Anterior cingulate cortex (tissue), 58 donors: Measurements from ENCODE around the gene HMCN2.

Source experiments
- DNase-seq, 58 donors: peaks; one replicate each; lab custom pipeline; 2025; lab: John Stamatoyannopoulos, UW

The HMCN2 gene

GRCh38 chr9:130380920-130381469 lies 115.4 kb downstream of the HMCN2 start:
- no peak for DNase-seq

- no peak for DNase-seq
Measured at GRCh38 chr9:130381660-130382059, 116.1 kb downstream of the HMCN2 start.

GRCh38 chr9:130382096-130382495 lies 116.5 kb downstream of the HMCN2 start:
- no peak for DNase-seq

DNA sequence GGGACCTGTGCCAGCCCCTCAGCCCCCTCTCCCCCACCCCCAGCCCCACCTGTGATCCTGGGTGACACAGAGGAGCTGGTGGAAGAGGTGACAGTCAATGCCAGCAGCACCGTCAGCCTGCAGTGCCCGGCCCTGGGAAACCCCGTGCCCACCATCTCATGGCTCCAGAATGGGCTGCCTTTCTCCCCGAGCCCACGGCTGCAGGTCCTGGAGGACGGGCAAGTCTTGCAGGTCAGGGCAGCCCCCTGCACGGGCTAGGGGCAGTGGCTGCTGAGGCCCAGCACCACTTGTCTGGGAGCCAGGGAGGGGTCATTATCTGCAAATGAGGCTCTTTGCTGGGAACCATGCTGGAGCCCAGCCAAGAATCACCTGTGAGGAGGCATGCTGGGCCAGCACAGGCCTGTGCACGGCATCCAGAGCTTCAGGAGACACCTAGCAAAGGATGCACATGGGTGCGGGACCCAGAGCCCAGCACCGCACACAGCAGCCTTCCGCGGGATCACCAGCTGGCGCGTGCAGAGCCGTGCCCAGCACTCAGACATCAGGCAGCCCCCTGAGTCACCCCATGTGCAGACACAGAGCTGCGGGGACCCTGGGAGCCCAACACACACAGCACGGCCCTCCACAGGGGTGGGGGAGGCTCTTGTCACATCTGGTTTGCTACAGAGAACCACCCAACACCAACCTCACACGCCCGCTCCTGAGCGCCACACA lies 117.2 kb downstream of the HMCN2 start:
- no peak for DNase-seq

DNA sequence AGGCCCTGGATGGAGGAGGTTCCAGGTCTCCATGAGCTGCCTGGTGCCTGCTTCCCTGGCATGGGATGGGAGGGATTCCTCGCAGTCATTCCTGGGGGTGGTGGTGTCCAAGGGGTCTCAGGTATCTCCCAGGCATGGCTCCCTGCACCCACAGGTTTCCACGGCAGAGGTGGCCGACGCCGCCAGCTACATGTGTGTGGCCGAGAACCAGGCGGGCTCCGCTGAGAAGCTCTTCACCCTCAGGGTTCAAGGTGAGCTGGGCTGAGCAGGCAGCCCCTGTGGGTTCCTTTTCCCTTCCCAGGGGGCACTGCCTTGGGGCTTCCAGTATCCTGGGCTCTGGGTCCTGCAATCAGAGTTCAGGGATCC lies 117.8 kb downstream of the HMCN2 start:
- DNase-seq, result no peak

GRCh38 chr9:130383979-130384676 lies 118.6 kb downstream of the HMCN2 start:
- no peak for DNase-seq

DNA sequence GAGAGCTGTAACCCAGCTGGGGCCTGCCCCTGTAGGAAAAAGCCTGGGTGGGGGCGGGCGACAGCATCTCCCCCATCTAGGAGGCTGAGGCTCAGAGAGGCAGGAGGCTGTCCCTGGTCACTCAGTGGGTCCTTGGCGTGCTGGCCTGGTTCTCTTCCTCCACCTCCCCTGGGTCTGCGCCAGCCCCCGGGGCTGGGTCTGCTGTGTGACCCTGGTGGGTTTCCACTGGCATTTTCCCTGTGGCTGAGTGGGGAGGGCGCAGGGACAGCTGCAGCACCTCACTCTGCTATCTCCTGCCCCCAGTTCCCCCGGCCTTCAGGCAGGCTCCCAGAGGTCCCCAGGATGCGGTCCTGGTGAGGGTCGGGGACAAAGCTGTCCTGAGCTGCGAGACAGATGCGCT lies 119.7 kb downstream of the HMCN2 start:
- DNase-seq, result no peak

DNA sequence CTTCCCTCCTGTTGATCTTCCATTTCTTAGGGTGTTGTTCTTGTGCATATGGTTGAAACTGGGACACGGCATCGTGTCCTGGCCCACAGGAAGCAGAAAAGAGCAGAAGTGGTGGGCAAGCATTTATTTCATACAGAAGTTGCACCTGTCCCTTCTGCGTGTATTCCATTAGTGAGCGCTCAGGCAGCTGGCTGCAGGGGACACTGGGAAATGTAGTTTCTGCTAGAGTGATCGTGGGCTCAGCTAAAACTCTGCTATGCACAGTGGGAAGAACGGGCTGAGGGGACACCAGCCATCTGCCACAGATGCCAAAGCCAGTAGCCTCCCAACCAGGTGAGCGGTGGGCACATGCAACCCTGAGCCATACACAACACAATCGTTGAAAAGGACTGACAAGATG lies 121.8 kb downstream of the HMCN2 start:
- DNase-seq, result no peak

DNA sequence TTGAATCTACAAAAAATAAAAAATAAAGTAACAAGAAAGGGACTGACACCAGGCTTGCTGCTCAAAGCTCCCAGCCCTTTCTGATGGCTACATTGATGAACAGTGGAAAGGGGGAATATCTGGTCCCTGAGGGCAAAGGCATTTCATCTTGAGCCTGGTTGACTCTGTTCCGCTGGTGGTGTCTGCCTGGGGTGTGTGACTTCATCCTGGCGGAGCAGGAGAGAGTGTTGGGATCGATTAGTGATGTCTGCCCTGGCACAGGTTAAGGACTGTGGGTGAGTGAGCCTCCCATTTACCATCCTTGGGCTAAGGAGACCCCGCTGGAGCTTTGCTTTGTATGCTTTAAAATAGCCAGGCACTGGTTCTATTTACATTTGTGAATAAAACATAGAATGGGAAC lies 122.3 kb downstream of the HMCN2 start:
- no peak for DNase-seq

- no peak for DNase-seq
Measured at GRCh38 chr9:130390390-130390789, 124.8 kb downstream of the HMCN2 start.

DNA sequence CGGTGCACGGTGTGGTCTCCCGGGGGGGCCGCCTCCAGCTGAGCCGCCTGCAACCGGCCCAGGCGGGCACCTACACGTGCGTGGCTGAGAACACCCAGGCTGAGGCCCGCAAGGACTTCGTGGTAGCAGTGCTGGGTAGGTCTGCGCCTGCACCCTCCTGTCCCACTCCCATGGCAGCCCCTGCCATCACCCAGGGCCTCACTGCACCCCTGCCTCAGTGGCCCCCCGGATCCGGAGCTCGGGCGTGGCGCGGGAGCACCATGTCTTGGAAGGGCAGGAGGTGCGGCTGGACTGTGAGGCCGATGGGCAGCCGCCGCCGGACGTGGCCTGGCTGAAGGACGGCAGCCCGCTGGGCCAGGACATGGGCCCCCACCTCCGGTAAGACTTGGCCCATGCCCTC lies 125.4 kb downstream of the HMCN2 start:
- DNase-seq, result no peak

- DNase-seq, result no peak
Measured at GRCh38 chr9:130391866-130392265, 126.3 kb downstream of the HMCN2 start.

DNA sequence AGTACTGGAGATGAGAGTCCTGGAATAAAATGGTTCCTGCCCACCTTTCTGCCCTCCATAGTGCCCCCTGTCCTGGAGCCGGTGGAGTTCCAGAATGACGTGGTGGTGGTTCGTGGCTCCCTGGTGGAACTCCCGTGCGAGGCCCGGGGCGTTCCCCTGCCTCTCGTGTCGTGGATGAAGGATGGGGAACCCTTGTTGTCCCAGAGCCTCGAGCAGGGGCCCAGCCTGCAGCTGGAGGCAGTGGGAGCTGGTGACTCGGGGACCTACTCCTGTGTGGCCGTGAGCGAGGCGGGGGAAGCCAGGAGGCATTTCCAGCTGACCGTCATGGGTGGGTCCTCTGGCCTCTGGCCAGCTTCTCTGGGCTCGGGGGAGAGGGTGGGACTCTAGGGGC lies 128.1 kb downstream of the HMCN2 start:
- no peak for DNase-seq

- DNase-seq, result no peak
Measured at GRCh38 chr9:130394320-130394719, 128.8 kb downstream of the HMCN2 start.

DNA sequence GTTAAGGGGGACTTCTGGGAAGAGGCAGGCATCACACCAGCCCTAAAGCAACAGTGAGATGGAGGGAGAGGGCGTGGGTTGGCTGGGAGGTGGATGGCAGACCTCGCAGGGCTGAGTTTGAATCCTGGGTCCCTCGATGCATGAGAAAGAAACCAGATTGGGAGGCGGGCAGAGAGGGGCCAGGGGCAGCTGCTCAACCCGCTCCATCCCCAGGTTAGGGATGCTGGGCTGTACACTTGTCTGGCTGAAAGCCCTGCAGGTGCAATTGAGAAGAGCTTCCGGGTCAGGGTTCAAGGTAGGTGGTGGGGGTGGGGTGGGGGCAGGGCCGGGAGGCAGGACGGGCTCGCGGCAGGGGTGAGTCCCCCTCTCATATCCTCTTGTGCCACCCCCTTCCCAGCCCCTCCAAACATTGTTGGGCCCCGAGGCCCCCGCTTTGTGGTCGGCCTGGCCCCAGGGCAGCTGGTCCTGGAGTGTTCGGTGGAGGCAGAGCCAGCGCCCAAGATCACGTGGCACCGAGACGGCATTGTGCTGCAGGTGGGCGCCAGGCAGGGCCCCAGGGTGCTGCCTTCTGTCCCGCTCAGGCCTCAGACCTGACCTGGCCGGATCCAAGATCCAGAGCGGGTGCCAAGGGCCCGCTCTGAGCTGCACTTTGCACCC lies 129.4 kb downstream of the HMCN2 start:
- DNase-seq, result no peak

DNA sequence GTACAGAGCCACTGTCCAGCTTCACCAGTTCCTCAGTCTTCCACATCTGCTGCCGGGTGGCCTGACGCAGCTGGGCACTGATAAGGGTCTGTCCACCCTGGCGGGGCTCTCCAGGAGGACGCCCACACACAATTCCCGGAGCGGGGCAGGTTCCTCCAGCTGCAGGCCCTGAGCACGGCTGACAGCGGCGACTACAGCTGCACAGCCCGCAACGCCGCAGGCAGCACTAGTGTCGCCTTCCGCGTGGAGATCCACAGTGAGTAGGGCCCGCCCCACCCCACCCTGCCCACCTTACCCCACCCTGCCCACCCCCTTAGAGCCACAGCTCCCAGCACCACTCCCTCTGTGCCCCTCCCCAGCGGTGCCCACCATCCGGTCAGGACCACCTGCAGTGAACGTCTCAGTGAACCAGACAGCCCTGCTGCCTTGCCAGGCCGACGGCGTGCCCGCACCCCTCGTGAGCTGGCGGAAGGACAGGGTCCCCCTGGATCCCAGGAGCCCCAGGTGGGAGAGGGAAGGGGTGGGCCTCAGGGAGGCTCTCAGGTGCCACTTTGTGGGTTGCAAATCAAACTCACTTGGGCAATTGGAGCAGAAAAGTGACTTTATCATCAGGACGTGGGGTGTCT lies 130.4 kb downstream of the HMCN2 start:
- DNase-seq, result no peak

GRCh38 chr9:130396581-130396980 lies 131.0 kb downstream of the HMCN2 start:
- no peak for DNase-seq

DNA sequence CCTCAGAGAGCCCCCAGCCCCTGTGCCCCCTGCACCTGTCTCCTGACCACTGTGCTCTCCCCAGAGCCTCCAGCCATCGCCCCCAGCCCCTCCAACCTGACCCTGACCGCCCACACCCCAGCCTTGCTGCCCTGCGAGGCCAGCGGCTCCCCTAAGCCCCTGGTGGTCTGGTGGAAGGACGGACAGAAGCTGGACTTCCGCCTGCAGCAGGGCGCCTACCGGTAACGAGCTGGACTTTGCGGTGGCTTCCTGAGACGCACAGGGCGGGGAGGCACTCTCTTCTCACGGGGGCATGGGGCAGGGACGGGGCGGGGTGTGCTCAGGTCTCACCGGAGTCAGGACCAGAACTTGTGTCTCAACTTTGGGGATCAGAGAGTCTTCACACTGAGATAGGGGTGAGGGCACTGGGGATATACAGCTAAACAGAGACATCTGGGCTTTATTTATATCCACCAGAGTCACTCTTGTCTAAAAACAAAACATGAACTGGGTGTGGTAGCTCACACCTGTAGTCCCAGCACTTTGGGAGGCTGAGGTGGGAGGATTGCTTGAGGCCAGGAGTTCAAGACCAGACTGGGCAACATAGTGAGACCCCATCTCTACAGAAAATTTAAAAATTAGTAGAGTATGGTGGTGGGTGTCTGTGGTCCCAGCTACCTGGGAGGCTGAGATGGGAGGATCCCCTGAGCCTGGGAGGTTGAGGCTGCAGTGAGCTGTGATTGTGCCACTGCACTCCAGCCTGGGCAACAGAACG lies 133.1 kb downstream of the HMCN2 start:
- DNase-seq, result no peak

GRCh38 chr9:130399768-130400167 lies 134.2 kb downstream of the HMCN2 start:
- no peak for DNase-seq

DNA sequence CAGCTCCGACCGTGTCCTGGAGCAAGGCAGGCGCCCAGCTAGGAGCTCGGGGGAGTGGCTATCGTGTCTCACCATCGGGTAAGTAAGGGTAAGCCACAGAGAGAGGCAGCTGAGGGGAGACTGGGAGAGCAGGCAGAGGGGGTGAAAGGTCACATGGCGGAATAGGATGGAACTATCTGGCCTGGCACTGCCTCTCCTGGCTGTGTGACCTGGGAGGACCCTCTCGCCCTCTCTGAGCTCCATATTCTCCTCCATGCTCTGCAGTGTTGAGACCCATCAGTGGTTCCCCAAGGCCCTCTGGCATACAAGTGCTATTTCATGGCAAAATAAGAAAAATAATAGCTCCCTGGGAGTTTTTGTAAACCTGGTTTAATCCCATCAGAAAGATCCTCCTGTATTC lies 135.3 kb downstream of the HMCN2 start:
- no peak for DNase-seq
